ENCODE results near the gene INTS2.
"Not testable (repeated sequence)": the region's sequence is repeated elsewhere in the genome, so short reads cannot be mapped to it uniquely, and the experiment has no call there.

The INTS2 gene

DNA sequence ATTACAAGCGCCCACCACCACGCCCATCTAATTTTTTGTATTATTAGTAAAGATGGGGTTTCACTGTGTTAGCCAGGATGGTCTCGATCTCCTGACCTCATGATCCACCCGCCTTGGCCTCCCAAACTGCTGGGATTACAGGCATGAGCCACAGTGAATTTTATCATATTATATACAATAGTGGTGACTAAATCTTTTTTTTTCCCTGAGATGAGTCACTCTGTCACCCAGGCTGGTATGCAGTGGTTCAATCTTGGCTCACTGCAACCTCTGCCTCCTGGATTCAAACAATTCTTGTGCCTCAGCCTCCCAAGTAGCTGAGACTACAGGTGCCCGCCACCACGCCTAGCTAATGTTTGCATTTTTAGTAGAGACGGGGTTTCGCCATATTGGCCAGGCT is 41.9 kb downstream of the INTS2 start:
- H3K4me1 ChIP-seq (ENCODE audit: control insufficient read depth, insufficient read depth, low read length); H3K27me3 ChIP-seq (ENCODE audit: control insufficient read depth, insufficient read depth, low read length); H3K4me3 ChIP-seq (ENCODE audit: low read length); H3K27ac ChIP-seq (ENCODE audit: low read depth, low read length); H3K9ac ChIP-seq (ENCODE audit: low read length); H3K36me3 ChIP-seq (ENCODE audit: control insufficient read depth, insufficient read depth, low read length): not testable (repeated sequence)

DNA sequence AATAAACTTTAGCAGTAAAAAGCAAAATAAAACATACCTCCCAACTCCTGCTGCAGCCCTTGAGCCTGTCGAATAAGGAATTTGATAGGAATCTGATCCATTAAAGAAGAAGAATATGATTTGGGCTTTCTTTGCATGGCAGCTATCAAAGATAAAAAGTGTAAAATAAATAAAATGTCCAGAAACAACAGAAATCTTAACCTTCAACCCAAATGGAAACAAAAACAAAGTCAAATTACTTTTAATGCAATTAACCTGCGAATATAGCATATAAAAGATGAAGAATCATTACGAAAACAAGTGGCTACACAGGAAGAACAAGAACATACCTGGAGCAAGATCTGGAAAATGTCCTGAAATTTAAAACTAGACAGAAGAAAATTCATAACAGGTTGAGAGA is 42.9 kb downstream of the INTS2 start:
- Histone ChIP-seq H3K27ac (ENCODE audit: low read depth, low read length) (no peak overlapping the region), H3K4me3 (ENCODE audit: low read length) (no peak overlapping the region), H3K4me1 (ENCODE audit: control insufficient read depth, insufficient read depth, low read length) (no peaks in the 10 kb centered on the region), H3K36me3 (ENCODE audit: control insufficient read depth, insufficient read depth, low read length) (no peaks in the 10 kb centered on the region), H3K9ac (ENCODE audit: low read length) (no peak overlapping the region), H3K27me3 (ENCODE audit: control insufficient read depth, insufficient read depth, low read length) (no peaks in the 10 kb centered on the region)

DNA sequence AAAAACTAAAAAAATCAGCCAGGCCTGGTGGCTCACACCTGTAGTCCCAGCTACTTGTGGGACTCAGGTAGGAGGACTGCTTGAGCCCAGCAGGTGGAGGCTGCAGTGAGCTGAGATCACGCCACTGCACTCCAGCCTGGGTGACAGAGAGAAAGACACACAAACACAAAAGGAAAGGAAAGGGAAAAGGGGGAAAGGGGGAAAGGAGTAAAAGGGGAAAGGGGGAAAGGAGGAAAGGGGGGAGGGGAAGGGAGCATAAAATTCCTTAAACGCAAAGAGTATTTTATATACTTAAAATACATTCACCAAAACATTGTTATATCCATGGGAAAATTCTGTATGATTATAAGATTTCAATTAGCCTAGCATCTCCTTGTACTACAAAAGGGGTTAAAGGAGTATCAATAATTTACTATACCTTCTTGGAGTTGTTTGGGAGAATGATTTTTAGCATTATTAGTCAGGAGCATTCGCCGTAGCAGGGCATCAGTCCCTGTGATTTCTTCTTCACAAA is 47.1 kb downstream of the INTS2 start:
- Histone ChIP-seq H3K27ac (ENCODE audit: low read depth, low read length) (no peak overlapping the region), H3K4me3 (ENCODE audit: low read length) (no peak overlapping the region), H3K9ac (ENCODE audit: low read length) (no peak overlapping the region), H3K27me3 (ENCODE audit: control insufficient read depth, insufficient read depth, low read length) (no peaks in the 10 kb centered on the region), H3K4me1 (ENCODE audit: control insufficient read depth, insufficient read depth, low read length) (no peaks in the 10 kb centered on the region), H3K36me3 (ENCODE audit: control insufficient read depth, insufficient read depth, low read length) (peaks cover 2% of the 10 kb centered on the region)

DNA sequence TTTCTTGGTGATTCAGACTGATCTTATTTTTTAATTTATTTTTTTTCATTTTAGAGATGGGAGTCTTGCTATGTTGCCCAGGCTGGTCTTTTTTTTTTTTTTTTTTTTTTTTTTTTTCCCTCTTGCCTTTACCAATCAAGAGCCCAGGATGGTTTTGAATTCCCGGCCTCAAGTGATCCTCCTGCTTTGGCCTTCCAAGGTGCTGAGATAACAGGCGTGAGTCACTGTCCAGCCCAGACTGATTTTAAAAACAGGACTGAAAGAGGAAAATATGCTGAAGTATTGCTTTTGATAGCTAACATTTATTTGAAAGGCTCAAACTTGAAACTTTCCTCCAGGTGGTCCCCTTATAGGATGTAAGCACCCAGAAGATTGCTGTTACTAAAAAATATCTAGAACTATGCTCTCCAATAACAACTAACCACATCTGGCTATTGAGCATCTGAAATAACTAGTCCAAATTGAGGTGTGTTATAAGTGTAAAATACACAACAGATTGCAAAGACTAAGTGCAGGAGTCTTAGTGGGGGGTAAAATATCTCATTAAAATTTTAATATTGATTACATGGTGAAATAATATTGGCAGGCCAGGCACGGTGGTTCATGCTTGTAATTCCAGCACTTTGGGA is 48.7 kb downstream of the INTS2 start:
- Histone ChIP-seq H3K27ac (ENCODE audit: low read depth, low read length) (no peak overlapping the region), H3K4me3 (ENCODE audit: low read length) (no peak overlapping the region), H3K36me3 (ENCODE audit: control insufficient read depth, insufficient read depth, low read length) (peaks cover 2% of the 10 kb centered on the region), H3K27me3 (ENCODE audit: control insufficient read depth, insufficient read depth, low read length) (no peaks in the 10 kb centered on the region), H3K4me1 (ENCODE audit: control insufficient read depth, insufficient read depth, low read length) (no peaks in the 10 kb centered on the region), H3K9ac (ENCODE audit: low read length) (no peak overlapping the region)

DNA sequence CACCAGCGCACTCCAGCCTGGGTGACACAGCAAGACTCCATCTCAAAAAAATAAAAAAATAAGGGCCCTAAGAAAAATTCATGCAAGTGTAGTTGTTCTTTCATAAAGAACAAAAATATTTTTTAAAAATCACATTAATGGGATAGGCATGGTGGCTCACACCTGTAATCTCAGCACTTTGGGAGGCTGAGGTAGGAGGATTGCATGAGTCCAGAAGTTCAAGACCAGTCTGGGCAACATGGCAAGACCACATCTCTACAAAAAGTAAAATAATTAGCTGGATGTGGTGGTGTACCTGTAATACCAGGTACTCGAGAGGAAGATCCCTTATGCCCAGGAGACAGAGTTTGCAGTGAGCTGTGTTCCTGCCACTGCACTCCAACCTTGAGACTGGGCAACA is 49.3 kb downstream of the INTS2 start:
- no peaks in the 10 kb centered on the region for H3K4me1 ChIP-seq (ENCODE audit: control insufficient read depth, insufficient read depth, low read length)
- H3K9ac ChIP-seq (ENCODE audit: low read length): no peak overlapping the region
- H3K36me3 ChIP-seq (ENCODE audit: control insufficient read depth, insufficient read depth, low read length): peaks cover 2% of the 10 kb centered on the region
- no peak overlapping the region for H3K4me3 ChIP-seq (ENCODE audit: low read length)
- no peak overlapping the region for H3K27ac ChIP-seq (ENCODE audit: low read depth, low read length)
- H3K27me3 ChIP-seq (ENCODE audit: control insufficient read depth, insufficient read depth, low read length): no peaks in the 10 kb centered on the region

DNA sequence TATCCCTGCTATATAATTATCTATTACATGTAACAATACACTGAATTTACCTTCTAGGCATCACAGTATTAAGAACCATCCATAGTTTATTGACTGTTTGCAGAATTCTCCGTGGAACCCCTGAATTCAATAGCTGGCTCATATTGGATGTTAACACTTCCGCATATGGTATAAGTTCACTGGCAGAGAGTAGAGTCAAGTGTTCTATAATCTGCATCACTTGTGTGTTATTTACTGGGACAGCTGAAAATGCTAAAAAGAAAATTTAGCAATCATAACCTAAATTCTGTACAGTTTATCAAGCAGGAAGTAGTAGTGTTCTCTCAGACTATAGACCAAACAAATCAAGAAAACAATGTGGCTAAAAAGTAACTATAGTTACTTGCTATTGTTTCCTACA is 49.9 kb downstream of the INTS2 start:
- Histone ChIP-seq H3K27me3 (ENCODE audit: control insufficient read depth, insufficient read depth, low read length) (no peaks in the 10 kb centered on the region), H3K36me3 (ENCODE audit: control insufficient read depth, insufficient read depth, low read length) (peaks cover 2% of the 10 kb centered on the region), H3K4me1 (ENCODE audit: control insufficient read depth, insufficient read depth, low read length) (no peaks in the 10 kb centered on the region), H3K9ac (ENCODE audit: low read length) (no peak overlapping the region), H3K27ac (ENCODE audit: low read depth, low read length) (no peak overlapping the region), H3K4me3 (ENCODE audit: low read length) (no peak overlapping the region)

DNA sequence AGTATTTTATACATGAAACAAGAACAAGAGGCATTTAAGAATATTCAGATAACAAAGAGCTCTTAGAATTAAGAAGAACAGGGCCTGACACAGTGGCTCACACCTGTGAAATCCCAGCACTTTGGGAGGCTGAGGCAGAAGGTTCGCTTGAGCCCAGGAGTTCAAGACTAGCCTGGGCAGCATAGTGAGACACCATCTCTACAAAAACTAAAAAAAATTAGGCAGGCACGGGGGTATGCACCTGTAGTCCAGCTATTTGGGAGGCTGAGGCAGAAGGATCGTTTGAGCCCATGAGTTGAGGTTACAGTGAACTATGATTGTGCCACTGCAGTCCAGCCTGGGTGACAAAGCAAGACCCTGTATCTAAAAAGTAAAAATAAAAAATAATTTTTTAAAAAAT is 52.0 kb downstream of the INTS2 start:
- Histone ChIP-seq H3K4me1 (ENCODE audit: control insufficient read depth, insufficient read depth, low read length) (no peaks in the 10 kb centered on the region), H3K27ac (ENCODE audit: low read depth, low read length) (no peak overlapping the region), H3K36me3 (ENCODE audit: control insufficient read depth, insufficient read depth, low read length) (peaks cover 2% of the 10 kb centered on the region), H3K9ac (ENCODE audit: low read length) (no peak overlapping the region), H3K27me3 (ENCODE audit: control insufficient read depth, insufficient read depth, low read length) (no peaks in the 10 kb centered on the region), H3K4me3 (ENCODE audit: low read length) (no peak overlapping the region)

DNA sequence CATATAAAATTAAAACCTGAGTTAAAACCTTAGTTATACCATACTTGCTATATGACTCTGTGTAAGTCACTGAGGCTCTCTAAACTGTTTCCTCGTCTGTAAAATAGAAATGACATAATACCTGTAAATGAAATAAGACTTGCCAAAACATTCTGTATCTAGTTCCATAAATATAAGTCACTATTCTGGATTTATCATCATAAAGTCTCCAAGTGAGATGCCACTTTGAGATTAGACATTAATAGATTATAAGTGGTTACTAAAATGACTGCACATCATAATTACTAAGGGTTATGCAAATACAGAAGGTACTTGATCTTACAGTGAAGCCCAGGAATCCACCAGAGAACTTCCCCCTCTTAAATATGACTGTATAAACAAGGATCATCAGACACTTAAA is 52.5 kb downstream of the INTS2 start:
- Histone ChIP-seq H3K27ac (ENCODE audit: low read depth, low read length) (no peak overlapping the region), H3K9ac (ENCODE audit: low read length) (no peak overlapping the region), H3K36me3 (ENCODE audit: control insufficient read depth, insufficient read depth, low read length) (peaks cover 4% of the 10 kb centered on the region), H3K27me3 (ENCODE audit: control insufficient read depth, insufficient read depth, low read length) (no peaks in the 10 kb centered on the region), H3K4me3 (ENCODE audit: low read length) (no peak overlapping the region), H3K4me1 (ENCODE audit: control insufficient read depth, insufficient read depth, low read length) (no peaks in the 10 kb centered on the region)

DNA sequence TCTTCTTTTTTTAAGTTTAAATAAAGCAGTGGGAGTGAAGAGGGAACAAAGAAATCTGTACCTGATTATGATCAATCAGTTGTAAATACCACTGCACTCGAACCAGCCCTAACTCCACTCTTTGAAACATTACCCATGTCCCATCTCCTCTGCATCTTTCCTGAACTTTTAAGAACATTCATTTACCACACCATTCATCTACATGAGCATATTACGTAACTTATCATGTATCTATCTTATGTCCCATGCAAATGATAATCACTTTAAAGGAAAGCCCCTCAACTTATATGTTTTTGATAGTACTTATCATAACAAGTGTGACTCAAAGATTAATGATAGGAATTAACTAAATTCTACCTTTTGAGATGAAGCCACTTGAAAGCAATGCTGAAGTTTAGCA is 53.7 kb downstream of the INTS2 start:
- Histone ChIP-seq H3K36me3 (ENCODE audit: control insufficient read depth, insufficient read depth, low read length) (peaks cover 5% of the 10 kb centered on the region), H3K4me1 (ENCODE audit: control insufficient read depth, insufficient read depth, low read length) (no peaks in the 10 kb centered on the region), H3K27ac (ENCODE audit: low read depth, low read length) (no peak overlapping the region), H3K4me3 (ENCODE audit: low read length) (no peak overlapping the region), H3K9ac (ENCODE audit: low read length) (no peak overlapping the region), H3K27me3 (ENCODE audit: control insufficient read depth, insufficient read depth, low read length) (no peaks in the 10 kb centered on the region)

DNA sequence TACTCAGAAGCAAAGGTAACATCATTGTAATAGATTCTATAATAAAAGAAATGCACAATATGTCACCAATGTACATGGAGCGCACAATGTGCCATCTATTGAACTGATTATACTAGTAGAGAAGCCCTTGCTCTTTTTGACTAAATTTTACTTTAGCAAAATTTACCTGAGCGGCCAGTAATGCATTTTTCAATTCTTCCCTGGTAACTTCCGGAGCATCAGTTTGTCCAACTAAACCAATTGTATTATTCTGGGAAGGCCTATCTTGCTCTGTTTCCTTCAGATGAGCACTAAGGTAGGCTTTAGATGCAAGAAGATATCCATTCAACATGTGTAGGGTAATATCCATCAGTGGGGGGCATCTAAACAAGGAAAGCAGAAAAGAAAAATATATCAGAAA is 55.7 kb downstream of the INTS2 start:
- Histone ChIP-seq H3K27me3 (ENCODE audit: control insufficient read depth, insufficient read depth, low read length) (no peaks in the 10 kb centered on the region), H3K27ac (ENCODE audit: low read depth, low read length) (no peak overlapping the region), H3K9ac (ENCODE audit: low read length) (no peak overlapping the region), H3K4me3 (ENCODE audit: low read length) (no peak overlapping the region), H3K36me3 (ENCODE audit: control insufficient read depth, insufficient read depth, low read length) (peaks cover 6% of the 10 kb centered on the region), H3K4me1 (ENCODE audit: control insufficient read depth, insufficient read depth, low read length) (no peaks in the 10 kb centered on the region)

DNA sequence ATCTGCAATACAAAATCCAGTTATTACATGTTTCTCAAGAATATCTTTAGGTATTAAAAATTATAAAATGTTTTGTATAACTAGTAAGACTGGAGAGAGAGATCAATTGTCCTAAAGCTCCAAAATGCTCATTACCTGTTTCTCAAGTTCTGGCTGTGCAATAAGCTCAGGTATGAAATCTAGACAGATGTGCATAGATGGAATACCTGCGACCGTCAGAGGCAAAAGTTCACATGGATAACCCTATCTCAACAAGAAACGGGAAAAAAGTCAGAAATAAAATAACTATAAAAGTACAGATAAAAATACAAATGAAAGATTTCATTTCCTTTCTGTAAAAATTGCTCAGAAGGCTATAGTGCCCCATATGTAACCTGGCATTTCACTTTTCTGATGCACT is 58.6 kb downstream of the INTS2 start:
- Histone ChIP-seq H3K4me1 (ENCODE audit: control insufficient read depth, insufficient read depth, low read length) (no peaks in the 10 kb centered on the region), H3K36me3 (ENCODE audit: control insufficient read depth, insufficient read depth, low read length) (peaks cover 6% of the 10 kb centered on the region), H3K9ac (ENCODE audit: low read length) (no peak overlapping the region), H3K27me3 (ENCODE audit: control insufficient read depth, insufficient read depth, low read length) (no peaks in the 10 kb centered on the region), H3K4me3 (ENCODE audit: low read length) (no peak overlapping the region), H3K27ac (ENCODE audit: low read depth, low read length) (no peak overlapping the region)

DNA sequence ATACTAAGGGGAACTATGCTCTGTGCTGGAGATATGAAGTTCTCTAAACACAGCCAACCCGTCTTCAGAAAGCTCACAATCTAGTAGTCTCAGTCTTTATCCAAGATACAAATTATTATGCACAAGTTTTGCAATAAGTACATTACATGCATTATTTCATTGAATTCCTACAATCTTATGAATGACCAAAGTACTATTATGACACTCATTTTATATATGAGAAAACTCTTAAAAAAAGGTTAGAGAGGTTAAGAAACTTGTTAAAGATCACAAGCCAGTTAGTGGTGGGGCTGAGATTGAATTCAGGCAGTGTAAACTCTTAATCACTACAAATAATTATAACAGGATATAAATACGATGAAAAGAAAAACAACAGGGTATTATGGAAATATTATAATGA is 59.7 kb downstream of the INTS2 start:
- H3K9ac ChIP-seq (ENCODE audit: low read length): no peak overlapping the region
- H3K36me3 ChIP-seq (ENCODE audit: control insufficient read depth, insufficient read depth, low read length): peaks cover 6% of the 10 kb centered on the region
- no peaks in the 10 kb centered on the region for H3K27me3 ChIP-seq (ENCODE audit: control insufficient read depth, insufficient read depth, low read length)
- H3K4me1 ChIP-seq (ENCODE audit: control insufficient read depth, insufficient read depth, low read length): no peaks in the 10 kb centered on the region
- no peak overlapping the region for H3K4me3 ChIP-seq (ENCODE audit: low read length)
- H3K27ac ChIP-seq (ENCODE audit: low read depth, low read length): no peak overlapping the region

DNA sequence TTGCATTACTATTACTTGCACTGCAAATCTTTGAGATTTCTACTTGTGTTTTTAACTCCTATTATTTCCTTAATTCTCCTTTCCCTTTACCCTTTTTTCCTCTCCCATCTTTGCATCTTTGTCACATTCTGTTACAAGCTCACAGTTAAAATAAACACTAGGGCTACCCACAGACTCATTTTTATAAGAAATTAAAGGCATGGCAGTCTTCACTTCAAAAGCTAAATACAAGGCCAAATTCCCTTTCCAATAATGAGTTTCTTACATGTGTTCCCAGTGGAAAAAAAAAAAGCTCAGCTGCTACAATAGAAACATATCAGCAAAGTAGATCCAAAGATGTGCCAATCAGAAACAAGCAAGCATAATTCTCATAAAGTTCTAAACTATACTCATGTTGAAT is 60.7 kb downstream of the INTS2 start:
- Histone ChIP-seq H3K4me3 (ENCODE audit: low read length) (no peak overlapping the region), H3K27ac (ENCODE audit: low read depth, low read length) (no peak overlapping the region), H3K27me3 (ENCODE audit: control insufficient read depth, insufficient read depth, low read length) (no peaks in the 10 kb centered on the region), H3K36me3 (ENCODE audit: control insufficient read depth, insufficient read depth, low read length) (peaks cover 6% of the 10 kb centered on the region), H3K9ac (ENCODE audit: low read length) (no peak overlapping the region), H3K4me1 (ENCODE audit: control insufficient read depth, insufficient read depth, low read length) (no peaks in the 10 kb centered on the region)
